ENCODE measurements around the gene UBE2R2.
"Not testable (repeated sequence)": the region's sequence is repeated elsewhere in the genome, so short reads cannot be mapped to it uniquely, and the experiment has no call there.

The UBE2R2 gene

GRCh38 chr9:33799928-33800704 is 16.8 kb upstream of the UBE2R2 start:
- no peak for DNase-seq

GRCh38 chr9:33800886-33801285 is 16.1 kb upstream of the UBE2R2 start:
- no peak for DNase-seq

- not testable (repeated sequence) for DNase-seq
These were observed 14.9 kb upstream of the UBE2R2 start for GRCh38 chr9:33801943-33802500.

- not testable (repeated sequence) for DNase-seq
These were observed 12.8 kb upstream of the UBE2R2 start for GRCh38 chr9:33804196-33804595.

GRCh38 chr9:33807156-33807555 is 9.8 kb upstream of the UBE2R2 start:
- not testable (repeated sequence) for DNase-seq

- DNase-seq, result not testable (repeated sequence)
These were observed 8.0 kb upstream of the UBE2R2 start for GRCh38 chr9:33808979-33809322.

GRCh38 chr9:33809506-33809905 is 7.5 kb upstream of the UBE2R2 start:
- no peak for DNase-seq

GRCh38 chr9:33813712-33814641 is 3.0 kb upstream of the UBE2R2 start:
- DNase-seq, result peak; percentile 44

- DNase-seq, result no peak
These were observed 1.2 kb upstream of the UBE2R2 start for GRCh38 chr9:33815781-33816180.

- DNase-seq, result peak; percentile 14
These were observed 587 bp downstream of the UBE2R2 start for GRCh38 chr9:33817327-33818166.

GRCh38 chr9:33818167-33818846 is 1.3 kb downstream of the UBE2R2 start:
- peak; percentile 14 for DNase-seq

GRCh38 chr9:33818847-33819500 is 2.0 kb downstream of the UBE2R2 start:
- no peak for DNase-seq

GRCh38 chr9:33820231-33820745 is 3.3 kb downstream of the UBE2R2 start:
- DNase-seq, result no peak

- DNase-seq, result no peak
These were observed 6.8 kb downstream of the UBE2R2 start for GRCh38 chr9:33823801-33824200.

GRCh38 chr9:33827285-33827684 is 10.3 kb downstream of the UBE2R2 start:
- not testable (repeated sequence) for DNase-seq

- not testable (repeated sequence) for DNase-seq
These were observed 12.8 kb downstream of the UBE2R2 start for GRCh38 chr9:33829641-33830230.

- no peak for DNase-seq
These were observed 18.8 kb downstream of the UBE2R2 start for GRCh38 chr9:33835625-33836260.

GRCh38 chr9:33836261-33836660 is 19.3 kb downstream of the UBE2R2 start:
- DNase-seq, result not testable (repeated sequence)

GRCh38 chr9:33837138-33837537 is 20.2 kb downstream of the UBE2R2 start:
- no peak for DNase-seq

- DNase-seq, result no peak
These were observed 23.4 kb downstream of the UBE2R2 start for GRCh38 chr9:33840381-33840780.
